Activated CD4-positive, alpha-beta T cell treated with anti-CD3 and anti-CD28 coated beads, Interleukin-2, amount 10 ng/mL, durations not matched to agents 24 days and 14 days (primary cell): Measurements from ENCODE around the gene DLL3. TPM values are rescaled to one million over a fixed set of nuclear protein-coding genes. Genes with fewer than 3 reads are reported as not detected.

ENCODE experiments used
- DNase-seq: peaks from one replicate; pipeline ENCODE4 v3.0.0; 2022
- H3K27ac Mint-ChIP-seq: one replicate; pipeline ENCODE4 v1.8.0; 2022; ENCODE audit warnings: mild to moderate bottlenecking, mixed read lengths
- H3K27me3 Mint-ChIP-seq: one replicate; pipeline ENCODE4 v1.8.0; 2022; ENCODE audit warnings: mixed read lengths
- H3K36me3 Mint-ChIP-seq: one replicate; pipeline ENCODE4 v1.8.0; 2022; ENCODE audit warnings: low read depth, mild to moderate bottlenecking, mixed read lengths
- H3K4me1 Mint-ChIP-seq: one replicate; pipeline ENCODE4 v1.8.0; 2021; ENCODE audit warnings: mixed read lengths
- H3K4me3 Mint-ChIP-seq: one replicate; pipeline ENCODE4 v1.8.0; 2022; ENCODE audit warnings: mild to moderate bottlenecking, moderate library complexity, mixed read lengths
- H3K9me3 Mint-ChIP-seq: one replicate; pipeline ENCODE4 v1.8.0; 2021; ENCODE audit warnings: mixed read lengths
- intact Hi-C: fragments of 100-400 bp; cut with micrococcal nuclease; formaldehyde crosslinking; loops from one replicate; pipeline ENCODE4 v1.15.1; 2023
- total RNA-seq: library from RNA; stranded (reverse); gene quantifications from 2 replicates; pipeline ENCODE4 v1.2.3, GENCODE V29; 2022

DLL3 gene
- total RNA-seq, 1 donor from 2014 or later: 2.2 TPM

- H3K27me3 Mint-ChIP-seq: peaks cover 3% of the 10 kb centered on the region
- peaks cover 19% of the 10 kb centered on the region for H3K36me3 Mint-ChIP-seq
- no peaks in the 10 kb centered on the region for H3K9me3 Mint-ChIP-seq
- DNase-seq: peak; percentile 98
- H3K4me1 Mint-ChIP-seq: peaks cover 42% of the 10 kb centered on the region
- H3K4me3 Mint-ChIP-seq: peak within 1 kb of the TSS; percentile 91
- intact Hi-C loops: loop anchor here (5.0 kb wide), 1 partner anchor 138 kb away; no protein-coding TSS in a partner anchor
- peak within 1 kb of the TSS; percentile 96 for H3K27ac Mint-ChIP-seq
These were observed 41.0 kb downstream of the DLL3 start, which contains the start of gene EID2 for GRCh38 chr19:39539518-39540332. EID2 (minus strand) TSS chr19:39540161; CDS start chr19:39540079, 82 bp downstream.

- peaks cover 3% of the 10 kb centered on the region for H3K27me3 Mint-ChIP-seq
- peaks cover 19% of the 10 kb centered on the region for H3K36me3 Mint-ChIP-seq
- H3K9me3 Mint-ChIP-seq: no peaks in the 10 kb centered on the region
- H3K4me1 Mint-ChIP-seq: peaks cover 45% of the 10 kb centered on the region
- DNase-seq: no peak
- H3K27ac Mint-ChIP-seq: peak overlapping the region; percentile 96
- intact Hi-C loops: loop anchor here (5.0 kb wide), 1 partner anchor 137 kb away; no protein-coding TSS in a partner anchor
- peak overlapping the region; percentile 91 for H3K4me3 Mint-ChIP-seq
These were observed 41.6 kb downstream of the DLL3 start for GRCh38 chr19:39540333-39540673.

GRCh38 chr19:39542206-39542605 lies 43.5 kb downstream of the DLL3 start:
- intact Hi-C loops: loop anchor here (5.0 kb wide), 1 partner anchor 135 kb away; no protein-coding TSS in a partner anchor
- H3K4me3 Mint-ChIP-seq: no peak overlapping the region
- peaks cover 4% of the 10 kb centered on the region for H3K9me3 Mint-ChIP-seq
- H3K36me3 Mint-ChIP-seq: peaks cover 12% of the 10 kb centered on the region
- H3K4me1 Mint-ChIP-seq: peaks cover 43% of the 10 kb centered on the region
- DNase-seq: no peak
- H3K27ac Mint-ChIP-seq: no peak overlapping the region
- H3K27me3 Mint-ChIP-seq: peaks cover 3% of the 10 kb centered on the region

- H3K27ac Mint-ChIP-seq: no peak overlapping the region
- H3K4me1 Mint-ChIP-seq: peaks cover 37% of the 10 kb centered on the region
- H3K9me3 Mint-ChIP-seq: peaks cover 4% of the 10 kb centered on the region
- no peak overlapping the region for H3K4me3 Mint-ChIP-seq
- peaks cover 3% of the 10 kb centered on the region for H3K27me3 Mint-ChIP-seq
- peaks cover 7% of the 10 kb centered on the region for H3K36me3 Mint-ChIP-seq
- intact Hi-C loops: loop anchor here (5.0 kb wide), 1 partner anchor 134 kb away; no protein-coding TSS in a partner anchor
- no peak for DNase-seq
These were observed 44.7 kb downstream of the DLL3 start for GRCh38 chr19:39543477-39543857.

GRCh38 chr19:39544226-39544903 lies 45.6 kb downstream of the DLL3 start:
- Mint-ChIP-seq H3K9me3 (peaks cover 4% of the 10 kb centered on the region), H3K36me3 (peaks cover 2% of the 10 kb centered on the region), H3K4me3 (peak overlapping the region; percentile 25), H3K4me1 (peaks cover 31% of the 10 kb centered on the region), H3K27ac (no peak overlapping the region), H3K27me3 (peaks cover 3% of the 10 kb centered on the region)
- intact Hi-C loops: loop anchor here (5.0 kb wide), 1 partner anchor 133 kb away; no protein-coding TSS in a partner anchor
- no peak for DNase-seq

- Mint-ChIP-seq H3K27me3 (peaks cover 3% of the 10 kb centered on the region), H3K36me3 (peaks cover 2% of the 10 kb centered on the region), H3K9me3 (peaks cover 4% of the 10 kb centered on the region), H3K27ac (peak overlapping the region; percentile 64), H3K4me3 (peak overlapping the region; percentile 25), H3K4me1 (peaks cover 31% of the 10 kb centered on the region)
- DNase-seq: no peak
- intact Hi-C loops: loop anchor here (5.0 kb wide), 1 partner anchor 132 kb away; no protein-coding TSS in a partner anchor
These were observed 46.2 kb downstream of the DLL3 start for GRCh38 chr19:39544911-39545310.

- intact Hi-C loops: no loop called here
- no peak overlapping the region for H3K27ac Mint-ChIP-seq
- H3K9me3 Mint-ChIP-seq: peaks cover 4% of the 10 kb centered on the region
- no peaks in the 10 kb centered on the region for H3K36me3 Mint-ChIP-seq
- H3K4me3 Mint-ChIP-seq: no peak overlapping the region
- peaks cover 21% of the 10 kb centered on the region for H3K4me1 Mint-ChIP-seq
- DNase-seq: no peak
- H3K27me3 Mint-ChIP-seq: no peaks in the 10 kb centered on the region
These were observed 47.9 kb downstream of the DLL3 start for GRCh38 chr19:39546599-39546998.

GRCh38 chr19:39550197-39550596 lies 51.5 kb downstream of the DLL3 start:
- H3K36me3 Mint-ChIP-seq: no peaks in the 10 kb centered on the region
- no peaks in the 10 kb centered on the region for H3K27me3 Mint-ChIP-seq
- peaks cover 24% of the 10 kb centered on the region for H3K4me1 Mint-ChIP-seq
- no peak overlapping the region for H3K4me3 Mint-ChIP-seq
- peak; percentile 48 for DNase-seq
- intact Hi-C loops: loop anchor here (10.0 kb wide), 2 partner anchors 215 to 295 kb away; partner anchors contain the start of gene FBL
- no peak overlapping the region for H3K27ac Mint-ChIP-seq
- H3K9me3 Mint-ChIP-seq: peaks cover 4% of the 10 kb centered on the region

- Mint-ChIP-seq H3K27me3 (no peaks in the 10 kb centered on the region), H3K36me3 (no peaks in the 10 kb centered on the region), H3K4me1 (peaks cover 29% of the 10 kb centered on the region), H3K4me3 (no peak overlapping the region), H3K27ac (no peak overlapping the region), H3K9me3 (no peaks in the 10 kb centered on the region)
- DNase-seq: peak; percentile 55
- intact Hi-C loops: loop anchor here (10.0 kb wide), 2 partner anchors 212 to 292 kb away; partner anchors contain the start of gene FBL
These were observed 54.4 kb downstream of the DLL3 start for GRCh38 chr19:39553082-39553652.

- Mint-ChIP-seq H3K9me3 (no peaks in the 10 kb centered on the region), H3K4me1 (peaks cover 42% of the 10 kb centered on the region), H3K27me3 (no peaks in the 10 kb centered on the region), H3K36me3 (no peaks in the 10 kb centered on the region), H3K4me3 (no peak overlapping the region), H3K27ac (no peak overlapping the region)
- intact Hi-C loops: loop anchor here (10.0 kb wide), 2 partner anchors 210 to 290 kb away; partner anchors contain the start of gene FBL
- peak; percentile 50 for DNase-seq
These were observed 56.1 kb downstream of the DLL3 start for GRCh38 chr19:39554701-39555311.

- H3K36me3 Mint-ChIP-seq: no peaks in the 10 kb centered on the region
- no peak overlapping the region for H3K4me3 Mint-ChIP-seq
- H3K4me1 Mint-ChIP-seq: peaks cover 42% of the 10 kb centered on the region
These were observed 57.1 kb downstream of the DLL3 start for GRCh38 chr19:39555883-39556282.

More at GRCh38 chr19:39555883-39556282, 57.1 kb downstream of the DLL3 start:
- Mint-ChIP-seq H3K9me3 (no peaks in the 10 kb centered on the region), H3K27ac (no peak overlapping the region), H3K27me3 (no peaks in the 10 kb centered on the region)
- intact Hi-C loops: loop anchor here (10.0 kb wide), 2 partner anchors 209 to 289 kb away; partner anchors contain the start of gene FBL
- peak; percentile 49 for DNase-seq
